RWPE1 (cell line): Measurements from ENCODE around the gene OTOGL.

Experiments used
- CTCF ChIA-PET: fragments of 350-600 bp; sonication (Branson Sonifier 250); formaldehyde crosslinking; extraction: SDS; loops from one replicate; lab custom pipeline; 2021; lab: Yijun Ruan, JAX
- POLR2A ChIA-PET: fragments of 400-600 bp; formaldehyde crosslinking; extraction: SDS; loops from one replicate; lab custom pipeline; 2020; ENCODE audit warnings: antibody characterized with exemption; ENCODE audit not compliant: low non-redundant PET; lab: Yijun Ruan, JAX
- DNase-seq: peaks from one replicate; pipeline ENCODE4 v3.0.0; 2012; ENCODE audit warnings: low spot score
- H3K27ac ChIP-seq: fragments of 450-650 bp; 2 replicates; pipeline ENCODE4 v1.5.1; 2017
- TF ChIP-seq, protein P1 (sequence below): fragments of 450-650 bp; conservative IDR thresholded peaks from 2 replicates; pipeline ENCODE4 v1.5.1; 2017; ENCODE audit warnings: low read depth, mild to moderate bottlenecking

Gene OTOGL

DNA sequence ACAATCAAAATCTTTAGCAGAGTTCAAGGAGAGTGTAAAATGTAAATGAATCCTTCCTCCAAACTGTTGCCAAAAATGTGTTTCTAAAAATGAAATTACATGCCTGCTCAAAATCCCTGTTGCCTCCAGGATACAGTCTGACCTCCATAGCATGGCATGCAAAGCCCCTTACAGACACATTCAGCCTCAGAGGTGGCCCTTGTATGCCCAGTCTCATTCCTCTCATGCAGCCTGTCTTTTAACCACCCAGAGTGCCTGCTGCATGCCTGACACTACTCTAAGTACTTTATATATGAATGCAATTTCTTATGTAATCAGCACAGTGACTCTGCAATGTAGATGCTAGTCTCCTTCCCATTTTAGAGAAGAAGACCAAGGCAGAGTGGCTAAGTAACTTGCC lies 320.3 kb downstream of the OTOGL start:
- DNase-seq, result no peak
- ChIA-PET CTCF (no interaction called here), POLR2A (no interaction called here)
- TF ChIP-seq, protein P1, sequence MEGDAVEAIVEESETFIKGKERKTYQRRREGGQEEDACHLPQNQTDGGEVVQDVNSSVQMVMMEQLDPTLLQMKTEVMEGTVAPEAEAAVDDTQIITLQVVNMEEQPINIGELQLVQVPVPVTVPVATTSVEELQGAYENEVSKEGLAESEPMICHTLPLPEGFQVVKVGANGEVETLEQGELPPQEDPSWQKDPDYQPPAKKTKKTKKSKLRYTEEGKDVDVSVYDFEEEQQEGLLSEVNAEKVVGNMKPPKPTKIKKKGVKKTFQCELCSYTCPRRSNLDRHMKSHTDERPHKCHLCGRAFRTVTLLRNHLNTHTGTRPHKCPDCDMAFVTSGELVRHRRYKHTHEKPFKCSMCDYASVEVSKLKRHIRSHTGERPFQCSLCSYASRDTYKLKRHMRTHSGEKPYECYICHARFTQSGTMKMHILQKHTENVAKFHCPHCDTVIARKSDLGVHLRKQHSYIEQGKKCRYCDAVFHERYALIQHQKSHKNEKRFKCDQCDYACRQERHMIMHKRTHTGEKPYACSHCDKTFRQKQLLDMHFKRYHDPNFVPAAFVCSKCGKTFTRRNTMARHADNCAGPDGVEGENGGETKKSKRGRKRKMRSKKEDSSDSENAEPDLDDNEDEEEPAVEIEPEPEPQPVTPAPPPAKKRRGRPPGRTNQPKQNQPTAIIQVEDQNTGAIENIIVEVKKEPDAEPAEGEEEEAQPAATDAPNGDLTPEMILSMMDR, result no peak
- no peak overlapping the region for H3K27ac ChIP-seq

DNA sequence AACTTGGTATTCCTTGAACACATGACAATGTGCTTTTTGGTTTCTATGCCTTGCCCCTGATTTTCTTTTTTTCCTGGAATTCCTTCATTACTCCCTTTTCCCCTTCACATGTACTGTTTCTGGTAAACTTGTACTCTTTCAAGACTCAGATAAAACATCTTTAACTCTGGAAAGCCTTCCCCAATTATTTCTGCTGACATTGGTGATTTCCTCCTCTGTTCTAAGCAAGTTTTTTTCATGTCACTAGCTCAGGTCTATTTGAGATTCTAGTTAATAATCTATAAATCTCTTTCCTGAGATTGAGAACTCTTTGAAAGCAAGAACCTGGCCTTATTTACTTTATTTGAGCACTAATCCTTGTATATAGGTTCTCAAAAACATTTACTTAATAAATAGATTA lies 320.7 kb downstream of the OTOGL start:
- TF ChIP-seq, protein P1, result no peak
- no peak overlapping the region for H3K27ac ChIP-seq
- ChIA-PET CTCF (no interaction called here), POLR2A (no interaction called here)
- no peak for DNase-seq

DNA sequence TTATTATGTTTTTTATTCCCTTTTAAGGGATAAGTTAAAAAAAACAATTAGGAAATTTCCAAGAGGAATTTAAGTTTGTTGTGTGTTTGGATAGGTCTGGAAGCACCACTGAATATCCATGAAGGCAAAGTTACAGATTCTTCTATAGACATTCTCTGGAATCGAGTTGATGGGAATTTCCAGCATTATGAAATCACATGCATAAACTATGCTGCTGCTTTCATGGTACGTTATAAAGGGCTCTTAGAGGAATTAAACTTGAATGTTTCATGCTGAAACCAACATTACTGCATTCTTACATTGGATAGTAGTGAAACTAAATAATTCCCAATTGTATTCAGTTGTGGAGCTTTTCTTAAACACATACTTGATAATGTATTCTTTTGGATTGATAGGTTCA lies 323.2 kb downstream of the OTOGL start:
- ChIA-PET CTCF (no interaction called here), POLR2A (no interaction called here)
- TF ChIP-seq, protein P1, result no peak
- no peak for DNase-seq
- no peak overlapping the region for H3K27ac ChIP-seq
